Esophagus muscularis mucosa (tissue), 4 donors: Measurements from ENCODE around the gene TLK1.

Experiments used
- CTCF ChIP-seq, 3 experiments: fragments of 200-600 bp in 2 of 3; fragments of 450-650 bp in 1 of 3; sonication (generic) in 2 of 3; IDR thresholded peaks; one replicate each; pipeline ENCODE4 v1.5.1; 2017 to 2019; ENCODE audit warnings: antibody characterized with exemption in 3 of 3, mild to moderate bottlenecking in 2 of 3, moderate library complexity in 1 of 3
- EP300 ChIP-seq: sonication (generic); formaldehyde crosslinking; IDR thresholded peaks from one replicate; pipeline ENCODE4 v1.6.1; 2017; ENCODE audit warnings: antibody characterized with exemption
- POLR2A ChIP-seq: fragments of 450-650 bp; IDR thresholded peaks from one replicate; pipeline ENCODE4 v1.6.1; 2017; ENCODE audit warnings: antibody characterized with exemption, moderate library complexity, mild to moderate bottlenecking, low read depth
- POLR2AphosphoS5 ChIP-seq, 2 donors: sonication (generic); formaldehyde crosslinking; IDR thresholded peaks; one replicate each; pipeline ENCODE4 v1.6.1; 2017; ENCODE audit warnings: antibody characterized with exemption in 2 of 2

- TF ChIP-seq CTCF (IDR thresholded peaks at IDR 0.05) (no peak), POLR2A (no peak), EP300 (no peak), POLR2AphosphoS5 (IDR thresholded peaks at IDR 0.05) (no peak)
Observed at GRCh38 chr2:171149986-171150693, 10.6 kb downstream of the TLK1 start.
